ENCODE results near the gene CASK. TPM values are rescaled to one million over a fixed set of nuclear protein-coding genes. Genes with fewer than 3 reads are reported as not detected.

CASK gene
- total RNA-seq, 4 donors from 2014 or later = 21.3 to 28.7 (median 24.0) TPM

DNA sequence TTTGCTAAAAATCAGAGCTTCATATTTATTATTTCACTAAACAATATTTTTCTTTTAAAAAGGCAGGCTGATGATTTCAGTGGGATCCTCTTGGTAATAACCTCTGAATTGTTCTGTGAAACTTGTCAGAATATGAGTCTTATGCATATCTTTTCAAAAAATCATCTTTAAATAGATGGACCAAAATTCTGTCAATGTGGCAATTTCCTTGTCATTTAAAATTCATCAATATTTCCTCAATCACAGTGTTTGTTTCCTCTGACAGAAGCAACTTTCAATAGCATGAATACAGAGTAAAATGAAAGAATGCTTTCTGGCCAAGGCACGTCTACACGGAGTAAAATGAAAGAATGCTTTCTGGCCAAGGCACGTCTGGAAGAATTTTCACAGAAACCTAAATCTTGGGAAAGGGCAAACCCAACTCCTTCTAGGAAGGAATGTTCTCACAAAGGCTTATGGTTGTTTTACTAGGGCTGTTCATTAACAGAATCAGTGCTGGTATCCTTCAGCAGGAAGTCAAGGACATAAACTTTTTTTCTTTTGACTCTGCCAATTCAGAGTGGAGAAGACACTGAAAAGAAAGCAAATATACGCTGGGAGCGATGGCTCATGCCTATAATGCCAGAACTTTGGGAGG, 333.6 kb downstream of the CASK start:
- intact Hi-C loops (cut with DNase I) = no loop called here
- no peak for DNase-seq (ENCODE audit: extremely low spot score)
- peak overlapping the region in 1 of 4 donors; percentile 2 for H3K27ac ChIP-seq (replicated peaks in 1 of 4)
- H3K9me3 ChIP-seq = no peaks in the 10 kb centered on the region
- H3K27me3 ChIP-seq = peaks cover 0 to 6% (median 0%) of the 10 kb centered on the region in 4 donors
- TF ChIP-seq EP300 (IDR thresholded peaks at IDR 0.05) (no peak), POLR2A (IDR thresholded peaks at IDR 0.05; ENCODE audit: low read depth) (no peak), POLR2AphosphoS5 (IDR thresholded peaks at IDR 0.05) (no peak)
- TF ChIP-seq, protein P1, sequence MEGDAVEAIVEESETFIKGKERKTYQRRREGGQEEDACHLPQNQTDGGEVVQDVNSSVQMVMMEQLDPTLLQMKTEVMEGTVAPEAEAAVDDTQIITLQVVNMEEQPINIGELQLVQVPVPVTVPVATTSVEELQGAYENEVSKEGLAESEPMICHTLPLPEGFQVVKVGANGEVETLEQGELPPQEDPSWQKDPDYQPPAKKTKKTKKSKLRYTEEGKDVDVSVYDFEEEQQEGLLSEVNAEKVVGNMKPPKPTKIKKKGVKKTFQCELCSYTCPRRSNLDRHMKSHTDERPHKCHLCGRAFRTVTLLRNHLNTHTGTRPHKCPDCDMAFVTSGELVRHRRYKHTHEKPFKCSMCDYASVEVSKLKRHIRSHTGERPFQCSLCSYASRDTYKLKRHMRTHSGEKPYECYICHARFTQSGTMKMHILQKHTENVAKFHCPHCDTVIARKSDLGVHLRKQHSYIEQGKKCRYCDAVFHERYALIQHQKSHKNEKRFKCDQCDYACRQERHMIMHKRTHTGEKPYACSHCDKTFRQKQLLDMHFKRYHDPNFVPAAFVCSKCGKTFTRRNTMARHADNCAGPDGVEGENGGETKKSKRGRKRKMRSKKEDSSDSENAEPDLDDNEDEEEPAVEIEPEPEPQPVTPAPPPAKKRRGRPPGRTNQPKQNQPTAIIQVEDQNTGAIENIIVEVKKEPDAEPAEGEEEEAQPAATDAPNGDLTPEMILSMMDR (IDR thresholded peaks at IDR 0.05) = no peak
- H3K36me3 ChIP-seq = no peaks in the 10 kb centered on the region
- peak overlapping the region in 3 of 4 donors; percentile 16 to 27 (median 23) for H3K4me3 ChIP-seq
- WGBS = 31% methylated on average over 5 of the region's 5 CpGs
- H3K4me1 ChIP-seq = peaks cover 0 to 6% (median 3%) of the 10 kb centered on the region in 4 donors

DNA sequence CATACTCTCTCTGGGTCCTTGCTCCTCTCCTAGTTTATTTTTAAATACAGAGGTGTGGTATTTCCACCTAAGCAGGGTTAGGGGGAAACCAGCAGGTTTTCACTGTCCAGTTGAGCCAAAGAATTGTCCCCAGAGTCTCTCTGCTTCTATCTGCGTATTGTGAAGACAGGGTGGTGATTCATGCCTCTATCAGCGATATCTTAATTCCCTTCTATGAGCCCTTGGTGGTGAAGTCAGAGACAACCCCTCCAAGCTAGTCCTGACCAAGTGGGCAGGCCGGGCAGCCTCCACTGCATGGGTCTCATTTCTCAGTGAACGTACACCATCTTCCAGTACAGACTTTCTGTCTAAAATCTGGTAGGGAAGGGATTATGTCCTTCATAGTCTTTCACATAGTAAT, 335.1 kb downstream of the CASK start:
- Histone ChIP-seq H3K4me1 (peaks cover 0 to 6% (median 3%) of the 10 kb centered on the region in 4 donors), H3K36me3 (no peaks in the 10 kb centered on the region), H3K9me3 (no peaks in the 10 kb centered on the region), H3K4me3 (no peak overlapping the region), H3K27ac (replicated peaks in 1 of 4) (no peak overlapping the region), H3K27me3 (peaks cover 0 to 6% (median 0%) of the 10 kb centered on the region in 4 donors)
- DNase-seq (ENCODE audit: extremely low spot score) = no peak
- 78% methylated on average over 4 of the region's 4 CpGs for WGBS
- intact Hi-C loops (cut with DNase I) = no loop called here
- TF ChIP-seq POLR2AphosphoS5 (IDR thresholded peaks at IDR 0.05) (no peak), EP300 (IDR thresholded peaks at IDR 0.05) (no peak), POLR2A (IDR thresholded peaks at IDR 0.05; ENCODE audit: low read depth) (no peak)
- TF ChIP-seq, protein P1 (IDR thresholded peaks at IDR 0.05) = no peak

DNA sequence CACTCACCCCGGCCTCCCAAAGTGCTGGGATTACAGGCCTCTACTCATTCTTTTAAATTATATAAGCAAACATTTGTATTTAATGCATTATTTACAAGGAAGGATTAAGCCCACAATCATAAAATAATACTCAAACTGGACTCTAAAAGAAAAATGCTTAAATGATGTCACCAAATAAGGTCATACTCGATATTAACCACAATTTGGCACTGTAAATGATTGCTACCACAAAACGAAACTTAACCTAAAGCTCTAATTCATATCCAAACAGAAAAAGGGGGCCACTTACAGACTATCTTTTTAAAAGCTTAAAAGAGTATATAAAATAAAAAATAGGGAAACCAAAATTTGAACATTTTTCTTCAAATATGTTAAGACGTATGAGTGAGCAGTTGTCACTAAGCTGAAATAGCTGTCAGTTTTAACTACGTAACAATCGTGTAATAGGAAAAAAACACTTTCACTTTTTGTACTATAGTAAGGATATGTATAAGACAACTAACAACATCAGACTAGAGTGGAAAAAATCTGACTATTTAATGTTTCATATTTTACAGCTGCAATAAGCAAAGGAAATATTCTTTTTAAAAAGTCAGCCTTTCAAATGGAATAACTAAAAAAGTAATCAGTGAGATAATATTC, 342.8 kb downstream of the CASK start:
- TF ChIP-seq EP300 (IDR thresholded peaks at IDR 0.05) (no peak), POLR2A (IDR thresholded peaks at IDR 0.05; ENCODE audit: low read depth) (no peak), POLR2AphosphoS5 (IDR thresholded peaks at IDR 0.05) (no peak)
- TF ChIP-seq, protein P1 (IDR thresholded peaks at IDR 0.05) = no peak
- WGBS = 75% methylated on average over 6 of the region's 6 CpGs
- intact Hi-C loops (cut with DNase I) = no loop called here

DNA sequence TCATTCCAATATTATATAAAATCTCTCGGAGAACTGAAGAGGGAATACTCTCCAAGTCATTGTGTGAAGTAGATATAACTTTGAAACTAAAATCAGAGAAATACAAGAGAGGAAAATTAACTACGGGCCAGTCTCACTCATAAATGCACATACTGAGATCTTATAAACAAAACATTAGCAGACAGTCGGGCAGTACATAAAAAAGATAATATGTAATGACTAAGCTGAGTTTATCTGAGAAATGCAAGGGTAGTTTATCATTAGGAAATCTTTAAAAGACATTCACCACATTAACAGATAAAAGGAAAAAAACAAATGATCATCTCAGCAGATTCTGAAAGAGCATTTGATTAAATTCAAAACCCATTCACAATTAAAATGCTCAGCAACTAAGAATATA, 359.5 kb downstream of the CASK start:
- WGBS = 55% methylated on average over 3 of the region's 3 CpGs
- no peaks in the 10 kb centered on the region for H3K36me3 ChIP-seq
- no peak for DNase-seq (ENCODE audit: extremely low spot score)
- H3K4me3 ChIP-seq = no peak overlapping the region
- no peaks in the 10 kb centered on the region for H3K9me3 ChIP-seq
- peaks cover 0 to 29% (median 18%) of the 10 kb centered on the region in 4 donors for H3K4me1 ChIP-seq
- H3K27me3 ChIP-seq = no peaks in the 10 kb centered on the region
- intact Hi-C loops (cut with DNase I) = no loop called here
- no peak overlapping the region for H3K27ac ChIP-seq (replicated peaks in 1 of 4)
- TF ChIP-seq POLR2AphosphoS5 (IDR thresholded peaks at IDR 0.05) (no peak), POLR2A (IDR thresholded peaks at IDR 0.05; ENCODE audit: low read depth) (no peak), EP300 (IDR thresholded peaks at IDR 0.05) (no peak)
- TF ChIP-seq, protein P1 (IDR thresholded peaks at IDR 0.05) = no peak

More for the DNA sequence above, 342.8 kb downstream of the CASK start:
- Histone ChIP-seq H3K4me3 (no peak overlapping the region), H3K27ac (replicated peaks in 1 of 4) (no peak overlapping the region), H3K9me3 (no peaks in the 10 kb centered on the region), H3K36me3 (no peaks in the 10 kb centered on the region), H3K4me1 (no peaks in the 10 kb centered on the region), H3K27me3 (no peaks in the 10 kb centered on the region)
- no peak for DNase-seq (ENCODE audit: extremely low spot score)
